Measurements from ENCODE around the gene WASF1.

The WASF1 gene

GRCh38 chr6:110179406-110180227, at the start of gene WASF1:
Gene WASF1, minus strand, starts transcription at chr6:110179670. Its CDS starts 52,069 bp downstream, at chr6:110127601.
- peak; percentile 92 for DNase-seq

- DNase-seq: no peak
Observed at GRCh38 chr6:110226261-110226660, 46.8 kb upstream of the WASF1 start.

GRCh38 chr6:110221738-110222137, 42.3 kb upstream of the WASF1 start:
- no peak for DNase-seq

DNA sequence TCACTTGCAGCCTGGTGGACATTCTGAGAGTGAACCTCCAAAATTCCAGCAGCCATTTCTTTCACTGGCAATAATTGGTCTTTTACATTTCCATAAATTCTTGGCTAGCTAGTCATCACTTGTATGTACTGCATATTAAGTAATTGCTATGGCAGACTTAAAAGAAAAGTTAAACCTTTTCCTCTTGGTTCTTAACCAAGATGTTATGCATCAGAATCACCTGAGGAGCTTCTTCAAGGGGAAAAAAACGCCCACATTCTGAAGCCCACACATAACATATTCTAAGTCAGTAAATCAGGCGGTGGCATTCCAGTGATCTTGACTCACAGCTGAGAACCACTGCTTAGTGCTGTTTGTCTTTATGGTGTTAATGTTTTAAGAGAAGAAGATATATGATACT, 37.8 kb upstream of the WASF1 start:
- DNase-seq: no peak

DNA sequence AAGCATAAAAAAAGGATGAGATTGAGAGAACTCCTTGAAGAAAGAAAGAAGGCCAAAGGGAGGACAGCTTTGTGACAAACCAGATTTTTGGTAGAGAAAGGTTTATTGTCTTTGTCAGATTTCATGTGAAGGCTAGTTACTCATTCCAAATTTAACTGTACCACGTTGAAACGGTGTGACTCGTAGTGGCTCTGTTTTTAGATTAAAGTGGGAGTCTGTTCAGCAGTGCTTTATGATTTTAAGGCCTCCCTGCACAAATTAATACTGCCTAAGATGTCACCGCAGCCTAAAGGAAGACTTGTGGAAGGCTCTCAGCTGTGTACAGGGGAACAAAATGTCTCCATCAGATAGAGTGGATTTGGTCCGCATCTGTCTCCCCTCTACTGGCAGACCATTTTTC, 36.7 kb upstream of the WASF1 start:
- no peak for DNase-seq

- no peak for DNase-seq
Observed at GRCh38 chr6:110214338-110214737, 34.9 kb upstream of the WASF1 start.

DNA sequence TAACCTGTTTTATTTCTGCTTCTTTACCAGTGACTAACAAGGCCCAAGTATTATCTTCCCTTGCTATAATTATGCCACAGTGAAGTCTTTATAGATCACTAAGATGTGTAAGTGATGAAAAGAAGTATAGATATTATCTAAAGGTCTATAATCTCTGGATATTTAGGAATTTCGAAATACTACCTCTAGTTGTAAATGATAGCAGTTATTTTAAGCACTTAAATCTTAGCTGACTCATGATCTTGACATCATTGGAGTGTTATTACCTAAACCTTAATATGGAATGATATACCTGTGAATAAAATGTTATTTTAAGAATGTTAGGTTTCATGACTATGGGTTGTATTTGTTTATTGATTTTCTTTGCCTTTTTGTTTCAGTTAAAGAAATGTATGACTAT, 32.3 kb upstream of the WASF1 start:
- DNase-seq: no peak

DNA sequence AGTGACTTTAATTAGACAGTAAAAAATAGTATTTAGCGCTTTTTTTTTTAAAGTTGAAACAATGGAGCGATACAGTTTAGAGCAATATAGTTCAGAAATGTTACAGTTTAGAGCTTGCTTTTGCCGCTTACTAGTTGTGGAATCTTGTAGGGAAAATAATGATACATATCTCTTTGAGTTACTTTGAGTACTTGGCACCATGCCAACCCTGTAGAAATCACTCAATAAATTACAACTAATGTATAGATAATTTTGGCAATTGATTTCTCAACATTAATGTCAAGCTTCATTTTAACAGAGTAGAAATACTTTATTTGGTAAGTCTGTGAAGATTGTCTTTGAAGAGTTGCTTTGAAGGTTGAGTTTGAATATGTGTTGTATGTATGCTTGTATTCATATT, 28.2 kb upstream of the WASF1 start:
- no peak for DNase-seq

DNA sequence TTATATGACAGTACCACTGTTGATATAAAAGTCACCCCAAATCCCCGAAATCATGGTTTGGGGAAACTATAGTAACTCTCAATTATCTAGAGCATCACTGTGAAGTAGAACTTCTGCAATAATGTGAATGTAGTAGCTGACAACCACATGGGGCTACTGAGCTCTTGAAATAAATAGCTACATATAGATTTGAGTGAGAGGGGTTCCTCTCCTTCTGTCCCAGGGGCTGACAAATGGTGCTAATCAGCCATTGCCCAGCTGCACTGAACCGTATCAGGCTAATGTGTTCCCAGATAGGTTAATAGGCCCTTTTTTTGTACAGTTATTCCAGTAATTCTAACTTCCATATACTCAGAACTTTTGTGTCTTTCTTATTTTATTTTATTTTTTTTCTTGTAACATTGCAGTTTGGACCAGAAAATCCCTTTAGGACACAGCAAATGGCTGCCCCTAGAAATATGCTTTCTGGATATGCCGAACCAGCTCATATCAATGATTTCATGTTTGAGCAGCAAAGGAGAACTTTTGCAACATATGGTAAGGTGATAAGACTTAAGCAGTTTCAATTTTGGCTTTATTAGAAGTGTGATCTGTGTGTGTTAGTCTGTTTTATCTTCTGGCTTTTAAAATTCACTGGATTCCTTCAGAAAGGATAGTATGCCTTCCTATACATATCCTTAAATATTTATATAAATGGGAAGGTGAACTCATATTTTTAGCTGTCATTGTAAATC, 21.8 kb upstream of the WASF1 start:
- no peak for DNase-seq

- DNase-seq: no peak
Observed at GRCh38 chr6:110198561-110198960, 19.1 kb upstream of the WASF1 start.

GRCh38 chr6:110196874-110197273, 17.4 kb upstream of the WASF1 start:
- no peak for DNase-seq

DNA sequence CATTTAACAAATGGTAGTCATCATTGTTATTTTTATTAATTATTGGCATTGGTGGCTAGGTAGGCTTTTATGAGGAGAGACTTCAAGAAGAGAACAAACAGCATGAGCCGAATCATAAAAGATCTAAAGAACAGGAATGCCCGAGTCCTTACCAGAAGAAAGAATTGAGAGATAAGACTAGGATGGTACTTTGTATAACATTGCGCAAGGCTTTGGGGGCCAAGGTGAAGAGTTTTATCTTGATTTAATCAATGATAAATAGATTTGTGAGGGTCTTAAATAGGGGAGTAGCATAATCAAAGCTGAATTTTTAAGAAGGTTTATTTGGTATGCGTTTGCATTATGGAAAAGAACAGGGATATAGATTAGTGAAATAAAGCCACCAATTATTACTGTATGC, 16.2 kb upstream of the WASF1 start:
- no peak for DNase-seq

DNA sequence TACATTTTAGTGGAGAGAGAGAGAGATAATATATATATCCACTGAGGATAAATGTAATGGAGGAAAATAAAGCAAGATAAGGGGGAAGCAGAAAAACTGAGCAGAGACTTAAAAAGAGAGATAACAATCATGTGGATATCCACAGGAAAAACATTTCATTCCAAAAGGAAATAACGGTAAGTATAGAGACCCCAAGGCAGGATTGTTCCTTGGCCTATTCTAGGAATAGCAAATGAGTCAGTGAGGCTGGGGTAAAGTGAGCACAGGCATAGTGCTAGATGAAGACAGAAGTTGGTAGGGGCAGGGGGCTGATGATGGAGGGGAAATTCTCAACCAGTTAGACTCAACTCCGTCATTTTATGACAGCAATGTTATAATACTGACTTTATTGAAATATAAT, 12.0 kb upstream of the WASF1 start:
- DNase-seq: no peak

DNA sequence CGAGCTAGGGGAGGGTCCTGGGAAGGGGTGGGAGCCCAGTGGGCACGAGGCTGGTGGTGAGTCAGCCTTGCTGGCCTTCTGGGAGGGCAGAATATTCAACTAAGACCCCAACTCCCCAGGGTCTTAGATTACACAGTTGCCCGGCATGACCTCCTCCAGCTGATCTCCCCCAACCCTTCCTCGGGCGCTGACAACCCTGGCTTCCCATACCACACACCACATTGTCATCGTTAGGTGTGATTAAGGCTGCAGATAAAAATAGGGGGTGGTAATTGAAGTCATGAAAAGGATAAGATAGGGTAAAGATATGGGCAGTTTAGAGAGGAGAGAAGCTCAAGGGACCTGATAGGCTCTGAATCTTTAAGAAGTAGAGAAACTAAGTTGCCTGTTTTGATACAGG, 11.3 kb upstream of the WASF1 start:
- no peak for DNase-seq

- DNase-seq: no peak
Observed at GRCh38 chr6:110188791-110189190, 9.3 kb upstream of the WASF1 start.

DNA sequence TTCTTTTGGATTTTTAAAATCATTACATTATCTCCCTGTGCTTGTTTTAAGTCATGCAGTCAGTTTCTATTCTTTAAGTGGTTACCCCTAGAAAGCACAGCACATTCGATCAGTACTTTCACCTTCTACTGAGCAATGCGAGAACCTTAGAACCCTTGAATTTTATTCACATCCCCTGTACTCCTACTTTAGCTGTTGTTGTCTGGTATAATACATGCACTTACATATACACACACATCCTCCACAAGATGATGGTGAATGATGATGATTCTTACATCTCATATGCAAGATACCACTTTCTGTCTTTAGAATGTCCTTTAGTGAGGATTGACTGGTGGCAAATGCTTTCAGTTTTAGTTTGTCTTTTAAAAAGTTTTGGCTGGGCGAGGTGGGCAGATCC, 6.4 kb upstream of the WASF1 start:
- DNase-seq: no peak

DNA sequence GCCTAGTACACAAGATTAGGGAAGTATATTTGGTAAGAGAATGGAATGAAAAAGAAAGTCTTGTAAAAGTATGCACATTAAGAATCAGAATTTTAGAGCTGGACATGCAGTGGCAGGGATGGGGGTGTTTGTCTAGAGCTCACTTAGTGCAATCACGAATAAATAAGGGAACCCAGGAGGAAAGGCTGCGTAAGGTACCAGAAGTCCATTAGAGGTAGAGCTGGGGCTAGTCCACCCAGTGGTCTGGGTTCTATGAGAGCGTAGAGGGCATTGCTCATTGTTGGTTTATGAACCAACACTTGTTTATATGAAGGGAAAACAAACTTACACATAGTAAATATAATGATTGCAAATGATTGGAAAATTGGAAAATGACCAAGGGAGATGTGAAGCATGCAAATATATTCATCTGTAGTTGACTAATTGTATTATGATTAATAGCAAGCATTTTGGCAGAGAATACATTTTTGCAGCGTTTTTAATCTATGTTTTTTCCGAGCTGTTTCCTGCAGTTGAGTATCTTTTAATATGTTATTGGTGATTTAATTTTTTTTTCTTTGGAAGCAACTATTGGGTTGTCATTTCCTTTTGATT, 3.9 kb upstream of the WASF1 start:
- no peak for DNase-seq

DNA sequence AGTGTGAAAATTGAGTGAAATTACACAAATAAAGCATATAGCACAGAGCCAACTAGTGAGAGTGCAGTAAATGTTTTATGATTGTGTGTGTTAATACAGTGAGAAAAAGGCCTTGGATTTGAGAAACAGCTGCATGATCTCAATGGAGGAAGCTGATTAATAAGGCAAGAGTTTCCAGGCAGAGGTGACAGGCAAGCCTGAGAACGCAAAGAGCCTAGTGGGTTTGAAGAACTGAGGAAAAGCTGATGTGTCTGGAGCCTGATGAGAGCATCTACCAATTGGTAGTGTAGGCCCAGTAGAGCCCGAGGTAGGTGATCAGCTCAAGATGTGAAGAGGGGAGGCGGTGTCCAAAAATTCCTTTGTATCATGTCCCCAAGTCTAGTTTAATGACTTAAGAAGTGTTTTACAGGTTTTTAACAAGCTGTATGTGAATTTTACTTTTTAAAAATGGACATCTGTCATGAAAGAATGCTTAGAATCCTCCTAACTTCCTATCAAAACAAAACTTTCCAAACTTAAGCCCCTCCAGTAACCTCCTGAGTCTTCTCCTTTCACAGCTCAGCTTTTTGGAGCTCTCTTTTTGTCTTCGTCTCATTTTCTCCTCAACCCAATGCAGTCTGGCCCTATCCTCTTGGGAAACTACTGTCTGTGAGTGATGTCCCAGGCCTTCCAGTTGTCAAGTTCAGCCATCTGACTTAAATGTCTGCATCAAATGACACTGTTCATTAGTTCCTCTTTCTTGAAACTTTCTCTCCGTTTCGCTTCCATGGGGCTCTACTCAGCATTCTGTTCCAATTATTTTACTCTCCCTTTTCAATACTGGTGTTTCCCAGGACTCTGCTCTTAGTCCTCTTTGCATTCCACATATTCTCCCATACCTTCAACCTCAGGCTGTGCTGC, 1.9 kb upstream of the WASF1 start:
- DNase-seq: no peak

DNA sequence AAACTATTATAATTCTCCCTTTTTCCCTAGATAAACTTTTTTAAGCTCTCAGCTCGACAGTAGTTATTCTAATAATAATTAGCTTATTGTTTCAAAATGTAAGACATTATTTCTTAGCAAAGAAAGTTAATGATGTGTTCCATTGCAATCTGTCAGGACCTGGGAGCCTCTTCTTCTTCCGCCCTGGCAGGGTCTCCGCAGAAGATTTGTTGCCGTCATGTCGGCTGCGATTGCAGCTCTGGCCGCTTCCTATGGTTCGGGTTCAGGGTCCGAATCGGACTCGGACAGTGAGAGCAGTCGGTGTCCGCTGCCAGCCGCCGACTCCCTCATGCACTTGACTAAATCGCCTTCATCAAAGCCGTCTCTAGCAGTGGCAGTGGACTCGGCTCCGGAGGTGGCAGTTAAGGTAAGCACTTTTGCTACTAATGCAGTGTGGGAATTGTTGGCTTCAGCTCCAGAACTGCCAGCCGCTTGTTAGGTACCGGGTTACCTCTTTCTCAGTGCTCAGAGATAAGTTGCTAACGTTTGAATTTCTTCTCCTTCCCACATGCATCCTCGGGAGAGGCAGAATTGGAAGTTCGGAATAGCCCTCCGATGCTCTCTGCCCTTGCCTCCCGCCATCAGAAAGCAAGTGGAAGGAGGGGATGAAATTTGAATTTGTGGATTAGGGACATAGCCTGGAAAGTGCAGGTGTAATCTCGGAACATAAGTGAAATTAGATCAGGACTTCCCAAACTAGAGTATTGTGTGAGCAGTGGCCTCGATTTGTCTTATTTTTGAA, 948 bp upstream of the WASF1 start, which contains the start of gene CDC40:
TSS of gene CDC40 (plus strand) at position 200 of the 781 bp plus-strand sequence. CDS start at position 218, 18 bp downstream.
- DNase-seq: no peak

- DNase-seq: peak; percentile 77
Observed at GRCh38 chr6:110178626-110179405, 654 bp downstream of the WASF1 start.

DNA sequence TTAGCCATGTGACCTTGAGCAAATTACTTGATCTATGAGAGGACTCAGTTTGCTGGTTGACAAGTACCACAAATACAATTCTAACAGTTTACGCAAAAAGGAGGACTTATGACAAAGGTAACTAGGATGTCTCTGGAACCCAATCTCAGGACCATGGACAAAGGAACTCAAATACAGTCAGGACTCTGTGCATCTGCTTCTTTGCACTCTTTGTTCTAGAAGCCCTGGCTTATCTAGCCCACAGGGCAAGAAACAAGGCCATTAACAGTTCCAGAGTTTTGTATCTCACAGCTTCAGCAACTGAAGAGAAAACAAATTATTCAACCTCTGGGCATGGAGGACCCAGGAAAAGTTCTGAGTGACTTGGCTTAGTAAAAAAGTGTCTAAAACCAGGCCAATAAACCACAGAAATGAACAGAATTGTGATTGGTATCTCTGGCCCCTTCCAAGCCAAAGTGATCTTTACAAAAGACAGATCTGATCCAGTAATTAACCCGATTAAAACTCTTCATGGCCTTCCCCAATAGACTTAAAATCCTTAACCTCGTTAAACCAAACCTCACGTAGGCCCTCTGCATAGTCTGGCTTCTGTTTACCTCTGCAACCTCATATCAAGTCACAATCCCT, 5.9 kb downstream of the WASF1 start:
- no peak for DNase-seq
